CD4-positive, alpha-beta T cell treated with Interleukin-15 for 1 hour (primary cell): ENCODE data around the gene EMD.

Experiments
- DNase-seq: peaks from one replicate; pipeline ENCODE4 v3.0.0-alpha.2; 2020

The EMD gene

DNA sequence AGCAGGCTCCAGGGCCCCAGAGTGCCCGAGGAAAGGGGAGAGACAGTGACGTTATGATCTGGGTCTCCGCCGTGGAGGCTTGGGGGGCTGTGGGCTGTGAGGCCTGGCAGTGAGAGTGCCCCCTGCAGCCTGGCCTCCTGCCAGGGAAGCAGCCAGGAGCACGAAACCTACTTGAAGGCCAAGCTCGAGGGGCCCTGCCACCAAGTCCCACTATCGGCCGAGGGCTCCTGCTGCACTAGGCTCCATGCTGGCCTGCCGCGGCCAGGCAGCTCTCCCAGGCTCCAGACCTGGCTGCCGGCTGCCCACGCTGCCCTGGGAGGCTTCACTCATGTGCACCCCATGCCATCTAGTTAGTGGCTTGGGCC is 23.3 kb upstream of the EMD start:
- no peak for DNase-seq

DNA sequence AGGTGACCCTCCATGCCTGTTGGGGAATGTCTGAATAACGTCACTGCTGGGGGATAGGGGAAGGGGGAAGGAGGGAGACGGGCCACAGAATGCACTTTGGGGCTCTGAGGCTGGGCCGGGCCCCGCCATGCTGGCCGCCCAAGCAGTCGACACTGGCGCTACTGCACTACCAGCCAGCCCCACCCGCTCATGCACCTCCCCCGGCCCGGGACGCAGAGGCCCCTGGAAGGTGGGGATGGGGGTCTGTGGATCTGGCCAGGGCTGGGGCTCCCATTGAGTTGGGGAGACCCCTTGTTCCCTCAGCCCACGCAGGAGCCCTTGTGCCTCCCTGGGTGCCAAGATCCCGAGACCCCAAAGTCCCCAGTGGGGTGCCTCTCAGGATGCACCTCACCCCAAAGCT is 22.5 kb upstream of the EMD start:
- no peak for DNase-seq

DNA sequence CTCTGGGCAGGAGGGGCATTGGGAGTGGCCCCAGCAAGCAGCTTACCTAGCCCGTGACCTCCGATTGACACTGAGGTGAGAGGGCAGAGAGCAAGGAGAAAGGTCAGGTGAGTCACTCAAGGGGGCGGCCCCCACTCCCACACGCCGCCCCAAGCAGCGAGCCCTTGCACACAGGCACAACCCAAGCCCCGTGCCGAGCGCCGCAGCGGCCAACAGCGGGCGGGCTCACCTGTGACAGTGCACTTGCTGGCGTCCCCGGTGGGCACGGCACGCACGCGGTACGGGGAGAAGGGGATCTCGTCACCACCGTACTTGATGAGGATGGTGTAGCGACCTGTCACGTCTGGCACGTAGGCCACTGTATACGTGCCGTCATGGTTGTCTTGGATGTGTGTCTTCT is 21.9 kb upstream of the EMD start:
- no peak for DNase-seq

DNA sequence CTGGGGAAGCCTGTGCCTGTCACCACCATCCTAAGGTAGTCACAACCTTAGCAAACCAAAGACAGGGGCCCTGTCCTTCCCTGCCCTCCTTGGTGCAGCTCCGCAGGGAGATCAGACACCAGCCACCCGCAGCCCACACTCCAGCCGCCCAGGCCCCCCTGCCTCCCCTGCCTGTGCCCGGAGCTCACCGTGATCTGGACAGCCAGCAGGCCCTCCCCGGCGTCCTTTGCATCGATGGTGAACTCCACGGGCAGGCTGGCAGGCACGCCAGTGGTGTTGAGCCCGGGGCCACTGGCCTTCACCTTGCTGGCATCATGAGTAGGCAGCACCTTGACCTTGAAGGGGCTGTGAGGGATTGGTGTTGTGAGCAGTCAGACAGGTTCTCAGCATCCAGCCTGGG is 21.1 kb upstream of the EMD start:
- DNase-seq = no peak

DNA sequence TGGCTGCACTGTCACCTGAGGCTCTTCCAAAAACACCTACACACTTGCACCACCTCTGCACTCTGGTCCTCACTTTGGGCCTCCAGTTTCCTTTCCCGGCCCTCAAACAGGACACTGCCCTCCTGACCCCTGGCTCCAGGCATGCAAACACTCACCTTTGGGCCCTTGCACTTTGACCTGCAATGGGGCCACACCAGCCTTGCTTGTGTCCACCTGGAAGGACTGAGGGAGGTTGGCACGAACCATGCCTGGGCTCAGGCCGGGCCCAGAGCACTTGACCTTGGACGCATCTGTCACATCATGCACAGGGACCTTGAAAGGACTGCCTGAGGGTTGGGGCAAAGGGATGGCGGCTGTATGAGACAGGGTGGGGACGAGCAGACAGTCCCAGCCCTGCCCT is 20.3 kb upstream of the EMD start:
- DNase-seq = no peak

DNA sequence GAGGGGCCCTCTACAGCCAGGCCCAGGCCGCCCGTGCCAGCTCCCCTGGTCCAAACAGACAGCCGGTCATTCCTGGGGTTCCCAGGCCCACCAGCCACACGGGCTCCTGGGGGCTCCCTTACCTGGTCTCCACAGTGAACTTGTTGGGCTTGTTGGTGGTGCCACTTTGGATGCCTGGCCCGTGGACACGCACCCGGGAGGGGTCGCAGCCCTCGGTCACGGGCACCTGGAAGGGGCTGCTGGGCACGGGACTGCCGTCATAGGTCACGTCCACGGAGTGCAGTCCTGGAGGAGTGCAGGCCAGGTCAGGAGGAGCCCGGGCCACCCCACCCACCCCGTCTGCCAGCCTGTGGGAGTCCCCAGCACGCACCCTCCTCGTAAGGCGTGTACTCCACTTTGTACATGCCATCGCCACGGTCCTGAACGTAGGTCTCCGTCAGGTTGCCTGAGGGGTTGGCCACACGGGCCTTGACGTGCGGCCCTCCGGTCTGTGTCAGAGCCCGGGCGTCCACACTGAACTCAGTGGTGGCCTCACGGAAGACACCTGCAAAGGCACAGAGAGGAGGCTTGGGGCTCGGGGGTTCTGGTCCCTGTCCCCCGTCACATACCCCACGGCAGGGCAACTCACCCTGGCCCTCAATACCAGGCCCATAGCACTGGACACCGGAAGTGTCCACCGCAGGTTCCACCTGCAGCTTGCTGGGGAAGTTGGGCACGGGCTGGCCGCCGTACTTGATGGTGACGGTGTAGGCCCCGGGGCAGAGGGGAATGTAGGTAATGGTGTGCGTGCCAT is 19.5 kb upstream of the EMD start:
- no peak for DNase-seq

DNA sequence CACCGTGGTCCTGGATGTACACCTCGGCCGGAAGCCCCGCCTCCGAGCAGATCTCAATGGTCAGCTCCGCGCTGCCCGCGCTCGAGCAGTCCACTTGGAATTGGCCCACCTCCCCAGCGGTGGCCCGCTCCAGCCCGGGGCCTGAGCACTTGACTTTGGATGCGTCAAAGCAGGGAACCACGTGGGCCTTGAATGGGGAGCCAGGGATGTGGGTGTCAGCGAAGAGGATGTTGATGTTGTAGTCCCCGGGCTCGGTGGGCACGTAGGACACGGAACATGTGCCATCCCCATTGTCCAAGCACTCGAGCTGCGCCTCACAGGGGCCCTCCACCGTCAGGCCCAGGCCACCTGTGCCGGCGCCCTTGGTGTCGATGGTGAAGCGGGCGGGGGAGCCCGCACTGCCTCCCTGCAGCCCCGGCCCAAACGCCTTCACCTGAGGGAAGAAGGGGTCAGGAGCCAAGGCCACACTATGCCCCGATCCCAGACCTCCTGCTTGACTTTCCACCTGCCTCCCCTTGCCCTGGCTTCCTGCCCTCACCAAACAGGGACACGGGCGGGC is 18.9 kb upstream of the EMD start:
- no peak for DNase-seq

DNA sequence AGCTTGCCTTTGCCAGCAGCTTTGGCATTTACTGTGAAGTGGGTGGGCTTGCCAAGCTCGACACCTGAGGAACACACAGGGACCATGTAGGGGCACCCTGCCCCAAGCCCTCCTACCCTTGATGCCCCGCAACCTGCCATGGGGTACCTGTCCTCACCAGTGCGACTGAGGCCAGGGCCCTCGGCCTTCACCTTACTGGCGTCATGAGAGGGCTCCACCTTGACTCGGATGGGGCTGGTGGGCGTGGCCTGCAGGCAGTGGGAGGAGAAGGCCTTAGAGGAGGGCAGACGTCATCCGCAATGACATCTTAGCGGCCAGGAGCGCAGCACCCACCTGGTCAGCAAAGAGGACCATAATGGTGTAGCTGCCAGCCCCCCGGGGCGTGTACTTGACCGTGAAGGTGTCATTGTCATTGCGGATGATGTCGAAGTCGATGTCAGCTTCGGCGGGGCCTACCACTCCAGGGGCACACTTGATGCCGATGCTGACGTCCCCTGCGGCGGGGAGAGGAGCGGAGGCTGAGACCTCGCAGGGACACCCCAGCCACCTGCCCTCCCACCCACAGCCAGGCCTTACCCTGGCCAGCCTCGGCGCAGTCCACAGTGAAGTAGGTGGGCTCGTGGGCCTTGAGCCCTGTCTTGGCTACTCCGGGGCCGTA is 16.9 kb upstream of the EMD start:
- no peak for DNase-seq

DNA sequence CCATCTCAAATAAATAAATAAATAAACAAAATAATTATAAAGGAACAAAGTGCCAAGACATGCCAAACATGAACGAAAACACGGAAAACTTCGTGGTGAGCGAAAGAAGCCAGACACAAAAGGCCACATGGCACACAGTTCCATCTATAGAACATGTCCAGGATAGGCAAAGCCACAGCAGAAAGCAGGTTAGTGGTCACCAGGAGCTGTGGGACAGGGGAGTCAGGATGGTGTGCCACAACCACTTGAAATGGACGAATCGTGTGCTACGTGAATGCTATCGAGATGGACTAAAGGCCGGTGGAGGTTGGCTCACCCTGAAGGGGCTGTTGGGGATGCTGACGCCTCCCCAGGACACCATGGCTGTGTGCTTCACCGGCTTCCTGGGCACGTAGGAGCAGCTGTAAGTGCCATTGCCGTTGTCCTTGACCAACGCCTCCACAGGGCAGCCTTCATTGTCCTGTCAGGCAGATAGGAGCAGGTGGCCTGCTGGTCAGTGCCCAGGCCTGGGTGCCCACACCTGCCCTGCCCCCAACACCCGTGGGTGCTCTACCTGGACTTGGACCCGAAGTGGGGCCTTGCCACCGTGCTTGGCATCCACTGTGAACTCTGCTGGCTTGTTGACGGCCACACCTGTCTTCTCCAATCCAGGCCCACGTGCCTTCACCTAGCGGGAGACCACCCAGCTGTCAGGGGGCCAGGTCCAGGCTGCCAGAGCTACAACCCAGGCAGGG is 15.2 kb upstream of the EMD start:
- no peak for DNase-seq

DNA sequence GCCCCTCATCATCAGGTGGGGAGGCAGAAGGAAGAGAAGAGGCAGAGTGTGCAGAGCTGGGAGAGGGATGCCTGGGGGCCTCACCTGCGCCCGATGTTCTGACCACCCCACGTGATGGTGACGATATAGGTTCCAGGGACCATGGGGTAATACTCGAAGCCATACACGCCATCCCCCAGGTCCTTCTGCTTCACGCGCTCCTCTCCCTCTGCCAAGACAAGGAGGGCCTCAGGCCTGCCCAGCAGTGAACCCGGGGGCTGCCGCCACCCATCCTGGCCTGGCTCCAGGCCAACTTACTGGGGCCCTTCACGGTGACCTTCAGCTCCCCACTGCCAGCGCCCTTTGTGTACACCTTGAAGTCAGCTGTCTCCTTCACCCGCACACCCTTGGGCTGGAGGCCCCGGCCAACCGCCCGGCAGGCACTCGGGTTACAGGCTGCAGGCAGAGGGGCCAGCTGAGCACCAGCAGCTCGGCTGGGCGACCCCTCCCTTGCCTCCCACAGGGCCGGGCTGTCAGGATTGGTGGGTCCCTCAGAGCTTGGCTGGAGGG is 14.0 kb upstream of the EMD start:
- DNase-seq = no peak

DNA sequence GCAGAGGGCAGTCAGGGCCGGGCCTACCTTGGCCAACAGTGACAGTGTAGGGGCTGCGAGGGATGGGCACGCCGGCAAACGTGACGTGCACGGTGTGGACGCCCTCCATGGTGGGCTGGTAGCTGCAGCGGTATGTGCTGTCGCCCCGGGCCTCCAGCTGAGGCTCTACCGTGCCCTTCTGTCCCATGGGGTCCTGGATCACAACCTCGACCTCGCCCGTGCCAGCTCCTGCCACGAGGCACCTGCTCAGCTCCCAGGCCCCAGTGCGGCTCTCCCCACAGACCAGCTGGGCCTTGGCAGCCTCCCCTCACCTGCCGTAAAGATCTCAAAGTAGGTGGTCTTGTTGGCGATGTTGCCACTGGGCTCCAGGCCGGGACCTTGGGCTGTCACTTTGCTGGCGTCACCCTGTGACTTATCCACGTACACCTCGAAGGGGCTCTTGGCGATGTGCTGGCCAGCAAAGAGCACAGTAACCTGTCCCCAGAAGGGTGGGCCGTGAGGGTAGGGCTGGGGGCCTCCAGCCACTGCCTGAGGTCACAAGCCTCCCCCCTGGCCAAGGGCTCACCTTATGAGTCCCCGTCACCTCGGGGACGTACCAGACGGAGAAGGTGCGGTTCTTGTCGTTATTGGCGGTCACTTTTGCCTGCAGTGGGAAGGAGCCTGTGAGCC is 13.0 kb upstream of the EMD start:
- no peak for DNase-seq

DNA sequence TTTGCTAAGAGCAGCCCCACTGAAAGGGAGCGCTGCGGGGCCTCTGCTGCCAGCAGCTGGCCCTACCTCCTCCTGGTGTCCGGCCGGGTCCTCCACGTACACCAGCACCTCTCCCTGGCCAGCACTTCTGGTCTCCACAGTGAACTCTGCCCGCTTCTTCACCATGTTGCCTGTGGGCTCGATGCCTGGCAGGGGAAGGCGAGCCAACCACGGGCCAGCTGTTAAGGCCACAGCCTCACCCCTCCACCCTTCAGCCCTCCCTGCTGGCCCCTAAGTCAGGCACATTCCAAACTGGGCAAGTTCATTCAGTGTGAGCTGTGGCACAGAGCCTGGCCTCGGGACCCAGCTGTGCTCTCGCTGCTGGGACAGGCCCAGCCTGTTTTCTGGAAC is 12.4 kb upstream of the EMD start:
- no peak for DNase-seq

DNA sequence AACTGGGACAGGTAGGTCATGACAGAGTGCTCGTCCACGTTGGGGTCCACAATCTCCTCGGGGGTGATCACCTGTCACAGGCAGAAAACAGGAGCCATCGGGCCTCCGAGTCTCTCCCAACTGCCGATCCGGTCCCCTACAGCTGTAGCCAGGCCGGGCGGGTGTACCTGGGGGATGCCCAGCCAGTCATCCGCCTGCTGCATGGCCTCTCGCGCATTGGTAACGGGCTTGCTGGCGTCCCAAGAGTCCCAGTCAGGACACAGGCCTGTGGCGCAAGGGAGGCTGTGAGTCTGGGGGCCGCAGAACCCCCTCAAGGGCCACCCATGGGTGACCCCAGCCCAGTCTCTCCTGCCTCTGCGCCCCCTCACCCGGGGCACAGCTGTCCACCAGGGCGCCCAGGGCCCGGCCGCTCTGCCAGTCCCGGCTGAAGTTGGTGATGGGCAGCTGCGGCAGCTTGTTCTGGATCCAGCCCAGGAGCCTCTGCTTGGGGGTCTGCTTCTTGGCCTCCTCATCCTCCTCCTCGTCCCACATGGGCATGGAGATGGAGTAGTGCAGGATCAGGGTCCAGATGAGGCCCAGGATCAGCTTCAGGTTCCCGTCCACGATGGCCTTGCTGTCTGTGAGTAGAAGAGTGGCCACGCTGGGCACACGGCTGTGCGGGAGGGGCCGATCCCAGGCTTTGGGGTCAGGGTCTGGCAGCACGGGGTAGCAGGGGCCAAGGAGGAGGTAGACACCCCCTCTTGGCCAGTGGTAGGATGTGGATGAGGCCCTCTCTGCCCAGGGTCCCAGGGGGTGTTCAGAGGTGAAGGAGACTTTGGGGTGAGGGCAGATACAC is 11.4 kb upstream of the EMD start:
- DNase-seq = no peak

DNA sequence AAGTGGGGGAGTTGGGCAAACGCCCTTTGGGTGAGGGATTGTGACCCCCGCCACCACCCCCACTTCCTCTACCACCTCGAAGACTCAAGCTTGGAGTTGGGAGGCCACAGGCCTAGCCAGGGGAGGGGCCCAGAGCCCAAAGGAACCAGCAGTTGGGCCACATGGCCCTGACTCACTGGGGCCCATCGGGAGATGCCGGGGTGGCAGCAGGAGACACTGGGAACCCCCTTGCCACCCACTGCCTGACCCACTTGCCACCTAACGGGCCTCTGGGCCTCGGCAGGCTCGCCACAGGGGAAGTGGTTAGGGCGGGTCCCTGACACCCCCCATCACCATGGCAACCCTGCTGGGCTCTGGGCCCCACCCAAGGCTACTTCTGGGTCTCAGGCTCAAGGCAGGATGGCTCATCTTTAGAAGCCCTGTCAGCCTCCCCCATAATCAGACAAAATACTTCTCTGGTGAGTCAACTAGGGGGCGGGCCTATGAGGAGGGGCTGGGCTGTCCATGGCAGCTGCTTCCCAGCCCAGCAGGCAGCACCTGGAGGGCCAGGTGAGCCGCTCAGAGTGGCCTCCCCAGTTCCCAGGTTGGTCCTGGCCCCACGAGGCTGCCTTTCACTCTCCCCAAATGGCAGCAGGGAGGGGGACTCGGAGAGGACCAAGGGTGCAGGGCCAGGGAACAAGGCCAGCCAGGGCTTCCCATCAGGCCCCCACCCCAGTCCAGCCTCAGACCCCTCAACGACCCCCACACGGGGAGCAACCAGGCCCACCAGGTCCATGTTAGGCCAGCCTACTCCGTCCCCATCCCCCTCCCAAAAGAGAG is 10.3 kb upstream of the EMD start:
- DNase-seq = peak; percentile 98

DNA sequence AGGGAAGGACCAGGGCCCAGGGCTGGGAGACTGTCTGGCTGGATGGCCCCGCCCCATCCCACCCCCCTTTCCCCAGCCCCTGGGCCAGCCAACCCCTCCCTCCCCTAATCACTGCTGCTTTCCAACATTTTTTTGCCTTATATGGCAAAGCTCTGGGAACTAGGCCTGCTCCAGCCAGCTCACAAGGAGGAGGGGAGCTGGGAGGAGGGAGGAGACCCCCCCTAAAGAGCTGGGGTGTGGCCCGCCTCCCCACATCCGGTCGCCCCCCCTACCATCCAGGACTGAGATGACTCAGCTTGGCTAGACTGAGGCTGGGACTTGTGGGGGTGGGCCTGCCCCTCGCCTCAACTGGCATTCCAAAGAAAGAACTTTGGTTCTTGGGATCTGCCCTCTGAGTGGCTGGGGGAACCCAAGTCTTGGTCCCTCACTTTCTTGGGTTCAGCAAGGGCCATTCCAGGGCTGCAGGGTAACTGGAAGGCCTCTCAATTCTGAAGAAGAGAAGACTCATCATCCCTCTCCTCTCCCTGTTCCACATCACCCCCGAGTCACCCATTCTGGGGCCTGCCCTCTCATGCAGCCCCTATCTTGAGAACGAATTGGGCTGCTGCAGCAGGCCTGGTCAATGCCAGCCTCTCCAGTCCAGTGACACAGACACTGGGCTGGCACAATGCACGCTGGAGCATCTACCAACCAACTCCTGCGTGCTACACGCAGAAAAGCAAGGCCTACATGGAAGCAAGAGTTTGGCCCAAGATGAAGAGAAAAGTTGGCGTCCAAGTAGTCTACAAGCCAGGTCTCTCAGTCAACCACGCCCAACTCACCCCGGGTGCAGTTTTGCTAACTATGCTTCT is 9.4 kb upstream of the EMD start:
- peak; percentile 84 for DNase-seq

DNA sequence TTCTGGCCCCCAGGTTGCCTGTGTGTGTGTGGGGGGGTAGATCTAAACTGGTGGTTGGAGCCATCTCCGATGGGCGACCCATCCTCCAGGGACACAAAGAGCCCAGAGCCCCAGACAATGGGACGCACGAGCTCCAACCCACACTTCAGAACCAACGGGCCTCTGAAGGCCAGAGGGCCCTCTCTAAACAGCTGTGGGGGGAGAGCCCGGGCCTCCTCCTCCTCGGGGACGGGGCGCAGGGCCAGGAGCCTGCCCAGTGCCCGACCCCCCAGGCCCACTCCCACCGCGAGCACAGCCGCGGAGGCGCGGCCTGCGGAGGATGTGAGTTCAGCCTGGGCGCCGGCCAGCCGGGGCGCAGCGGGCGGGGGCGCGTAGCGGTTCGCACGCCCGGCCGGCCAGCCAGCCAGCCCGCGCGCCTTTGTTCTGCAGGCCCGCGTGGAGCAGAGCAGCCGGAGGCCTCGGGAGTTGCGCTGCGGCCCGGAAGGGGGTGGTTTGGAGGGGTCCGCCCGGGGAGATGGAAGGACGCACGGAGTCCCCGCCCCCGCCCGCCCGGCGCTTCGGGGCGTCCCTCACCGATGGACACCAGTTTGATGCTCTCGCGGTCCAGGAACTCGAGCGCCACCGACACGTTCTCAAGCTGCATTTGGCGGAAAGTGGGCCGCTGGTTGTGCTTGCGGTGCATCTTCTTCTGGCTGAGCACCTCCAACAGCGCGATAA is 8.6 kb upstream of the EMD start:
- no peak for DNase-seq

DNA sequence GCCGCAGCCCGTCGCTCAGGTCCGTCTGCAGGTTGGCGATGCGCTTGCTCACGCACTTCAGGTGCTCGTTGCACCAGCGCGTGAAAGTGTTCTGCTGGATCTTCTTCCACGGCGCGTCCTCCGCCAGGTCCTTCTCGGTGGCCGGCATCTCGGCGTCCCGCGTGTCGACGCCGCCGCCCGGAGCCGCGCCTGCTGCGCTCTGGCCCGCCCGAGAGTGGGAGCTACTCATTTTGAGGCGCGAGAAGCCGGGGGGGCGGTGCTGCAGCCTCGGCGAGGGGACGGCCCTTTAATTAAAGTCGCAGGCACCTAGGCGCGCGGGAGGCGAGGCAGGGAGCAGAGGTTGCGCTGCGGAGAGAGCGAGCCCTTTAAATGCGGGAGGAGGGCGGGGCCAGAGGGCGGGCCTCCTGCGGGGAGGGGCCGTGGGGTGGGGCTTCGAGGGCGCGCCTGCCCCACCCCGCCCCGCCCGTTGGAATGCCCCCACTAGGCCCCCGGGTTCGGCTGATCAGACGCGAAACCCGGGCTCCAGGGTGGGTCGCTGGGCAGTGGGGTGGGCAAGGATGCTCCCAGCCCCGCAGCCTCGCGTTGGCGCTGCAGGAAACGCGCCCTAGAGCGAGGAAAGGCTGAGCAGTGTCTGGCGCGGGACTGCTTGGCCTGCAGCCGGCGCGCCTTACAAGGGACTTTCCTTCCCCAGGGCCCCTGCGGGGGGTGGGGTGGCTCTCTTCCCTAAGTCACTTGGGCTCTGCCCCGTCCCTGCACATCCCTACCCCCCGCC is 7.9 kb upstream of the EMD start:
- DNase-seq = peak; percentile 95

DNA sequence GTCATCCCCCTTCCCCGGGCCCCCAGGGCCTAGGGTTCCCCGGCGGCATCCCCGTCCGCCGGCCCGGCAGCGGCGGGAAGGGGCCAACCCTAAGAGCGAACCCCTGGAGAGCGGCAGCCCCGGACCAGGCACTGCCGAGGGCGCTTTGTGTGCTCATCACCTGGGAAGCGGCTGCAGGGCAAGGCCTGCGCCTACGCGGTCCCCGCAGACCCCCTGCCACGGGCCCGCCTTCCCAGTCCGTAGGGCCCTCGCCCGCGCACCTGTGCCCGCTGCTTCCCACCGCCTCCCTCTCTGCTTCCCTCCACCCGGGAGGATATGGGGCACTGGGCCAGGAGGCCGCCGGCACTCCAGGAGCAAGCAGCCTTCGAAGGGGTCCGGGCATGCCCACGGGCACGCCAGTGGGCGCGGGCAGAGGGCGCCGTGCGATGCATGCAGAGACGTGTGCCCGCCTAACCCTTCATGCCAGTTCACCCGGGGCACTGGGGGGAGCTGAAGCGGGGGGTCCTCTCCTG is 7.2 kb upstream of the EMD start:
- DNase-seq = no peak
